ENCODE data around the gene SNPH. TPM values are rescaled to one million over a fixed set of nuclear protein-coding genes. Genes with fewer than 3 reads are reported as not detected.

The SNPH gene
- total and polyA plus RNA-seq, 8 donors, result 1.1 to 4.3 (median 2.5) TPM

DNA sequence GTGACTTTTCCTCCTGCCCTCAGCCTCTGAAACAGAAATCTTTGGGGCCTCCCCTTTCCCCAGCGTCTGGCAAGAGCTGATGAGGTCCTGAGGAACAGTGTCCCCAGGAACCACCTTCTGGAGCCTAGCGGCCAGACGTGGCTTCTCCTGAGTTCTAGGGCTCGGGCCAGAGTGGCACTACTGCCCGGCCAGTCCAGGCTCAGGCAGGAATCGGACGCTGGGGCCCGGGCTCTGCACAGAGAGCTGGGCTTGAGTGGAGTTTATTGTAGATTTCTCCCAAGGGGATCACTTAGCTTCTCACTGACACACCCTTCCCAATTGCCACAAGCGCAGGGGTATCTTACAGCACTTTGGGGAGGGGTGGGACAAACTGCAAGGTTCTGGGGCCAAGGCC is 42.6 kb downstream of the SNPH start:
- 88 to 90% methylated on average over 9 of the region's 9 CpGs for WGBS, 2 donors
- no peaks in the 10 kb centered on the region for H3K4me1 ChIP-seq
- H3K9me3 ChIP-seq, result no peaks in the 10 kb centered on the region
- intact Hi-C loops (cut with DNase I), result loop anchor here in 1 of 3 donors (5.0 kb wide), 1 partner anchor 134 kb away; no protein-coding TSS in a partner anchor
- DNase-seq (no peak), ATAC-seq (no peak), FAIRE-seq (no peak)
- H3K27me3 ChIP-seq, result no peaks in the 10 kb centered on the region
- H3K4me3 ChIP-seq, result no peak overlapping the region
- no peak overlapping the region for H3K27ac ChIP-seq
- TF ChIP-seq, protein P1, sequence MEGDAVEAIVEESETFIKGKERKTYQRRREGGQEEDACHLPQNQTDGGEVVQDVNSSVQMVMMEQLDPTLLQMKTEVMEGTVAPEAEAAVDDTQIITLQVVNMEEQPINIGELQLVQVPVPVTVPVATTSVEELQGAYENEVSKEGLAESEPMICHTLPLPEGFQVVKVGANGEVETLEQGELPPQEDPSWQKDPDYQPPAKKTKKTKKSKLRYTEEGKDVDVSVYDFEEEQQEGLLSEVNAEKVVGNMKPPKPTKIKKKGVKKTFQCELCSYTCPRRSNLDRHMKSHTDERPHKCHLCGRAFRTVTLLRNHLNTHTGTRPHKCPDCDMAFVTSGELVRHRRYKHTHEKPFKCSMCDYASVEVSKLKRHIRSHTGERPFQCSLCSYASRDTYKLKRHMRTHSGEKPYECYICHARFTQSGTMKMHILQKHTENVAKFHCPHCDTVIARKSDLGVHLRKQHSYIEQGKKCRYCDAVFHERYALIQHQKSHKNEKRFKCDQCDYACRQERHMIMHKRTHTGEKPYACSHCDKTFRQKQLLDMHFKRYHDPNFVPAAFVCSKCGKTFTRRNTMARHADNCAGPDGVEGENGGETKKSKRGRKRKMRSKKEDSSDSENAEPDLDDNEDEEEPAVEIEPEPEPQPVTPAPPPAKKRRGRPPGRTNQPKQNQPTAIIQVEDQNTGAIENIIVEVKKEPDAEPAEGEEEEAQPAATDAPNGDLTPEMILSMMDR (IDR thresholded peaks at IDR 0.05), result no peak
- H3K36me3 ChIP-seq, result peaks cover 0 to 4% (median 0%) of the 10 kb centered on the region in 3 donors

DNA sequence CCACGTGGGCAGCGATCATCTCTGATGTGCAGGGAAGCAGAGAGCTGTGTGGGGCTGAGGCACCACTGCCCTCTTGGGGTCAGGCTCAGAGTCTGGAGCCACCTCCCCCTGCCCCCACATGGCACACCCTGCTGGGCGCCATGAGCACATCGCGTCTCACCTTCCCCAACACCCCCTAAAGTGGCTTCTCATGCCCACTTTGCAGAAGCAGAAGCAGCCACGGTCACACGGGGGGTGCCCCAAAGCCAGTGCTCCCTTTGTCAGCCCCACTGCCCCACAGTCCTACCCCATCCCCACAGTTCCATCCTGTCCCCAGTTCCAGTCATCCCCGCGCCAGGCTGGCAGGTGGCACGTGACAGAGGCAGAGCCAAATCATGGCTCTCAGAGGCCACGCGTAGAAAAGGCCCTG is 43.3 kb downstream of the SNPH start:
- no peak for FAIRE-seq
- H3K36me3 ChIP-seq, result peaks cover 0 to 4% (median 0%) of the 10 kb centered on the region in 3 donors
- no peaks in the 10 kb centered on the region for H3K9me3 ChIP-seq
- intact Hi-C loops (cut with DNase I), result loop anchor here in 1 of 3 donors (5.0 kb wide), 1 partner anchor 133 kb away; no protein-coding TSS in a partner anchor
- H3K27me3 ChIP-seq, result no peaks in the 10 kb centered on the region
- no peak for ATAC-seq
- no peak overlapping the region for H3K4me3 ChIP-seq
- no peaks in the 10 kb centered on the region for H3K4me1 ChIP-seq
- no peak for DNase-seq
- 86 to 88% methylated on average over 9 to 12 of the region's 12 CpGs for WGBS, 2 donors
- H3K27ac ChIP-seq, result no peak overlapping the region
- TF ChIP-seq, protein P1 (IDR thresholded peaks at IDR 0.05), result no peak

DNA sequence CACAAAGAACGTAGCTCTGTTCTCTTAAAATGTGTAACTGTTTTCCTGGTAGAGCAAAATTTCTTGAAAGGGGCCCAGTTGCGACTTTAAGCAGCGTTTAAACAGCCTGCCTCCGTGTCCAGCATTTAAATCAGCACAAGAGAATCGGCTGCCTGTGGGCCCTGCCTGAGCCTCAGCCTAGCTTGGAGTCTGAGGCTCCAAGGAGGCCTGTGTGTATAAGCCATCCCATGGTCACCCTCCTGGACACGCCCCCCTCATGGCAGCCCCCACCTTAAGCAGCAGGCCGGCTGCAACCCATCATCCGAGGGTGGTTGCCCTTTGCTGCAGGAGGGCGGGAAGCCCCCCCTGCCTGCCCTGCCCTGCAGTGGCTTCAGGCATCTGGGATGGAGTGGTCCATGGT is 44.0 kb downstream of the SNPH start:
- ATAC-seq, result no peak
- Histone ChIP-seq H3K4me3 (no peak overlapping the region), H3K4me1 (no peaks in the 10 kb centered on the region), H3K36me3 (peaks cover 0 to 4% (median 0%) of the 10 kb centered on the region in 3 donors), H3K9me3 (no peaks in the 10 kb centered on the region), H3K27ac (no peak overlapping the region), H3K27me3 (no peaks in the 10 kb centered on the region)
- intact Hi-C loops (cut with DNase I), result loop anchor here in 1 of 3 donors (10.0 kb wide), 1 partner anchor 135 kb away; no protein-coding TSS in a partner anchor
- TF ChIP-seq, protein P1 (IDR thresholded peaks at IDR 0.05), result no peak
- WGBS, 2 donors, result 68 to 71% methylated on average over 9 of the region's 9 CpGs
- FAIRE-seq, result no peak
- no peak for DNase-seq

DNA sequence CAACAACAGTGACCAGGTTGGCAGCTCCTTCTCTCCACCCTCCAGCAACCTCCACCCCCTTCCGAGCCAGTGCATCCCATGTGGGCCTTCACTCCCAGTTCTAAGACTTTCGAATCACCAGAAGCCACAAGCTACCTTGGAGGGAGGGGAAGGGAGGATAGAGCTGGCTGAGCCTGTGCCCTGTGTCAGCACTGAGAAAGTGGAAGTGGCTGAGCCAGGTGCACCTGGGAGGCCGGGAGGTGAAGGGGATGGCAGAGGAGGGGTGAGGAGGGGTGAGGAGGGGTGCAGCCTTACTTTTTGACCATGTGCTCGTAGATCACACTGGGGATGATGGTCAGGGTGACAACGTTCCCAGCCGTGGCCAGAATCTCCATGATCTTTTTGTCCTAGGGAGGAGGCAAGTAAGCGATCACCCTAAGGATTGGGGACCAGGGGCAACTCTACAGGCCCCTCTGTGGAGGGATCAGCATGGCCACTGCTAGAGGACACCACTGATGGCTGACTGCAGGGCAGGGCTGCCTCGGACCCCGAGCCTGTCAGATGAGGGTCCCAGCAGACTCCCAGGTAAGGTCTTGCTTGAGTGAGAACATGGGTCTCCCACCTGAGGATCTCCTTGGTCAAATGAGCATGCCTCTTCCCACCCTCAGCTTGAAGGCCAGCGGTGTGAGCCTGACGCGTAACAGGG is 44.6 kb downstream of the SNPH start:
- Histone ChIP-seq H3K9me3 (no peaks in the 10 kb centered on the region), H3K36me3 (no peaks in the 10 kb centered on the region), H3K27ac (no peak overlapping the region), H3K4me3 (no peak overlapping the region), H3K27me3 (no peaks in the 10 kb centered on the region), H3K4me1 (no peaks in the 10 kb centered on the region)
- WGBS, 2 donors, result 72 to 81% methylated on average over 12 of the region's 12 CpGs
- TF ChIP-seq, protein P1 (IDR thresholded peaks at IDR 0.05), result no peak
- FAIRE-seq (no peak), DNase-seq (no peak), ATAC-seq (no peak)
- intact Hi-C loops (cut with DNase I), result loop anchor here in 1 of 3 donors (10.0 kb wide), 1 partner anchor 134 kb away; no protein-coding TSS in a partner anchor

DNA sequence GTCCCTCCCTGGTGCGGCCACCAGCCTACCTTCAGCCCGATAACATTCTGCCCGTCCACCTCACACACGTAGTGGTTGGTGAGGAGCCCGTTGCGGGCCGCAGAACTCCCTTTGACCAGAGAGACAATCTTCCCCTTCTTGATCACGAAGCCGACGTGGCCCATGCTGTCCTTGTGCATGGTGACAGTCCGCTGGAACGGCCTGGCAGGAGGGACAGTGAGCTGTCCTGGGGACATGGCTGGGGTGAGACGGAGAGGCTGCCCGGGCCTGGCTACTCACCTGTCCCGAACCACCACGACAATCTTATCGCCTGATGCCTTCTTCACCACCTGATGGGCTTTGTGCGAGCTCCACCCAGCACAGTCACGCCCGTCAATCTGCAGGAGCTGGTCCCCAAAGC is 46.2 kb downstream of the SNPH start:
- no peaks in the 10 kb centered on the region for H3K36me3 ChIP-seq
- 92 to 96% methylated on average over 20 of the region's 20 CpGs for WGBS, 2 donors
- H3K9me3 ChIP-seq, result no peaks in the 10 kb centered on the region
- no peak overlapping the region for H3K4me3 ChIP-seq
- peak in 1 of 6 donors; percentile 58 for DNase-seq
- ATAC-seq, result no peak
- no peak for FAIRE-seq
- H3K27ac ChIP-seq, result no peak overlapping the region
- intact Hi-C loops (cut with DNase I), result loop anchor here in 1 of 3 donors (10.0 kb wide), 1 partner anchor 132 kb away; no protein-coding TSS in a partner anchor
- no peaks in the 10 kb centered on the region for H3K4me1 ChIP-seq
- H3K27me3 ChIP-seq, result no peaks in the 10 kb centered on the region
- TF ChIP-seq, protein P1 (IDR thresholded peaks at IDR 0.05), result no peak
